K562 treated with DMSO at 1 percent for 12 hours (cell line): ENCODE data around the gene BPIFA1. TPM values are rescaled to one million over a fixed set of nuclear protein-coding genes. Genes with fewer than 3 reads are reported as not detected.

Source experiments
- total RNA-seq: library from RNA; unstranded; fragments of 300-600 nt; gene quantifications from 2 replicates; pipeline ENCODE4 v1.2.3, GENCODE V29; 2022; ENCODE audit not compliant: insufficient read depth

The BPIFA1 gene
- total RNA-seq = not detected in 2 replicates

GRCh38 chr20:33235696-33236095 lies at the start of gene BPIFA1:
Gene BPIFA1, plus strand, starts transcription at chr20:33235996. Its CDS starts 1,716 bp downstream, at chr20:33237712.

GRCh38 chr20:33217052-33217451 lies 18.7 kb upstream of the BPIFA1 start, which contains the start of gene BPIFA3:
Gene BPIFA3, plus strand, starts transcription at chr20:33217352. Its CDS starts 185 bp downstream, at chr20:33217537.

GRCh38 chr20:33282991-33283555 lies 47.3 kb downstream of the BPIFA1 start, which contains the start of gene BPIFB1:
Gene BPIFB1, plus strand, starts transcription at chr20:33283214. Its CDS starts 2,860 bp downstream, at chr20:33286074.

Other genes starting within 250 kb of the BPIFA1 start
- not detected in 2 replicates for gene SUN5, start 231.6 kb upstream of the BPIFA1 start, total RNA-seq
- not detected in 2 replicates for gene BPIFB2, start 228.3 kb upstream of the BPIFA1 start, total RNA-seq
- gene BPIFB6, start 204.3 kb upstream of the BPIFA1 start, total RNA-seq = not detected in 2 replicates
- gene BPIFB3, start 182.1 kb upstream of the BPIFA1 start, total RNA-seq = not detected in 2 replicates
- gene BPIFB4, start 156.4 kb upstream of the BPIFA1 start, total RNA-seq = not detected in 2 replicates
- not detected in 2 replicates for gene BPIFA2, start 67.8 kb upstream of the BPIFA1 start, total RNA-seq
- gene BPIFA3, start 18.6 kb upstream of the BPIFA1 start, total RNA-seq = not detected in 2 replicates
- not detected in 2 replicates for gene BPIFB1, start 47.2 kb downstream of the BPIFA1 start, total RNA-seq
- 39.3 and 53.7 TPM in 2 replicates for gene CDK5RAP1, start 165.5 kb downstream of the BPIFA1 start, total RNA-seq
- 18.5 and 21.8 TPM in 2 replicates for gene SNTA1, start 207.8 kb downstream of the BPIFA1 start, total RNA-seq